PC-3 (cell line): Measurements from ENCODE around the gene TRMT2A.

Experiments used
- EZH2phosphoT487 ChIP-seq: fragments of 300-600 bp; sonication (generic); IDR thresholded peaks from 2 replicates; pipeline ENCODE4 v1.6.1; 2018; ENCODE audit warnings: mild to moderate bottlenecking, antibody characterized with exemption, low read length, borderline replicate concordance
- TF ChIP-seq, protein P1 (sequence below): fragments of 300-600 bp; sonication (generic); conservative IDR thresholded peaks from 2 replicates; pipeline ENCODE4 v1.5.1; 2017; ENCODE audit warnings: antibody characterized with exemption, low read depth, mild to moderate bottlenecking, low read length

GRCh38 chr22:20086763-20087162 is 30.3 kb downstream of the TRMT2A start:
- TF ChIP-seq, protein P1, sequence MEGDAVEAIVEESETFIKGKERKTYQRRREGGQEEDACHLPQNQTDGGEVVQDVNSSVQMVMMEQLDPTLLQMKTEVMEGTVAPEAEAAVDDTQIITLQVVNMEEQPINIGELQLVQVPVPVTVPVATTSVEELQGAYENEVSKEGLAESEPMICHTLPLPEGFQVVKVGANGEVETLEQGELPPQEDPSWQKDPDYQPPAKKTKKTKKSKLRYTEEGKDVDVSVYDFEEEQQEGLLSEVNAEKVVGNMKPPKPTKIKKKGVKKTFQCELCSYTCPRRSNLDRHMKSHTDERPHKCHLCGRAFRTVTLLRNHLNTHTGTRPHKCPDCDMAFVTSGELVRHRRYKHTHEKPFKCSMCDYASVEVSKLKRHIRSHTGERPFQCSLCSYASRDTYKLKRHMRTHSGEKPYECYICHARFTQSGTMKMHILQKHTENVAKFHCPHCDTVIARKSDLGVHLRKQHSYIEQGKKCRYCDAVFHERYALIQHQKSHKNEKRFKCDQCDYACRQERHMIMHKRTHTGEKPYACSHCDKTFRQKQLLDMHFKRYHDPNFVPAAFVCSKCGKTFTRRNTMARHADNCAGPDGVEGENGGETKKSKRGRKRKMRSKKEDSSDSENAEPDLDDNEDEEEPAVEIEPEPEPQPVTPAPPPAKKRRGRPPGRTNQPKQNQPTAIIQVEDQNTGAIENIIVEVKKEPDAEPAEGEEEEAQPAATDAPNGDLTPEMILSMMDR = no peak
- no peak for TF ChIP-seq EZH2phosphoT487
